Measurements from ENCODE around the gene CARS1.

Gene CARS1

DNA sequence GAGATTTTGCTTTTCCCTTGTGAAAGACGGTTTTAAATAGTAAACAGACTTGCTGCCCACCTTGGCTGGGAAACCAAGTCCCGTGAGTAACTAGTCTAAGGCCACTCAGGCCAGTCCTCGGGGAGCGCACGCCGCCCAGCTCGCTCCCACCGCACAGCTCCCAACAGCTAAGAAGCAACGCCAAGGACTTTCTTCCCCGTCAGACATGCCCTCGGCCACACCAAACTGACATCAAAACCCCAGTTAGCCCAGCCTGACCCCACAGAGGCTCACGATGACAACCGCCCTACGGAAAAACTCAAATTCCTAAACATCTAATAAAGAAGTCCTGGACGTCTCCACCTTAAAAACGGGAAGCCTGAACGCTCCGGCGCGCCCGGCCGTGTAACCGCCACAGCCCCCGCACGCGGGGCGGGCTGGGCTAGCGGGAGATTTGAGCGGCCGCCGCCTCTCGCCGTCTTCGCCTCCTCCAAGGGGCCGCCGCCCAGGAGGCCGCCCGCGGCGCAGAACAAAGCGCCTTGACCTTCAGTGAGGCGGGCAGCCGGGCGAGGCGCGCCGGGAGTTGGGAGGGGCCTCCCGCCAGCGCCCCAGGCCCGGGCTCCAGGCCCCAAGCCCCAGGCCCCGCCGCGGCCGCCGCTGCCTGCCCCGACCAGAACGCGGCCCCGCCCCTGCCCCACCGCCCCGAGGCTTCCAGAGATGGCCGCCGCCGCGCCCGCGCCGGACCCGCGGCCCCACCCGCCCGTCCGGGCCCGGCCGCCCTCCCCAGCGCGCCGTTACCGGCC lies 65.6 kb downstream of the CARS1 start:
- no peak for DNase-seq (ENCODE audit: low spot score)

DNA sequence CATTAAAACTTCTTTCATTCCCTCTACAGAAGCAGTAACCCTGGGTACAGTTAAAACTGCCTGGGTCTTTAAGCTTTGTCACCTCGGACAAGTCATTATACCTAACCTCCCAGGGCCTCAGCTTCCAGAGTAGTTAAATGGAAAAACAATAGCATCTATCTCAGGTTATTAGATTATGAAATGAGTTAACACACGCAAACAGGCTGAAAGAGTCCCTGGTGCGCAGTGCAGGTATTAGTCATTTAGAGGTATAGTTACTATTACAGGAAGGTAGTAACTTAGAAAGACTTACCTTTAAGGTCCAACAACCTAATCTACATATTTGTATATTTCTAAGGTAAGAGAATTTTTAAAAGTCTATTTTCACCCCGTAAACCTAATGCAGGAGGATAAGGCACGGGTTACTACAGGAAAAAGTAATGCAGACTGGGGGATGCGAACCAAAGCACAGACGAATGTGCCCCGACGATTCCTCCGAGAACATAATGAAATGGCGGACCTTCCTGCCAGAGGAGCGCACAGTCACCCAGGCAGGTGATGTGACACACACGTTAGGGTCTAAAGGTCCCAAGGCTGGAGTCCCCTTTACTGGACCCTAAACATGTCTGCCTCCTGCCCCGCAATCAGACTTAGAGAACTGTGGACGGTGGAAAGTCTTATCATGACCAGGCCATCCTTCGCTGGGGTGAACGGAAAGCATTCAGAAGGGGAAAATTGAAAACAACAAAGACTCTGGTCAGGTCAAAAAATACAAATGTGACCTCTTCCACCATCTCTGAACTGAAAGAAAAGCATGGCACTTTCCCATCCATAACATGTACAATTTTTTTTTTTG lies 66.4 kb downstream of the CARS1 start:
- DNase-seq (ENCODE audit: low spot score) = no peak

DNA sequence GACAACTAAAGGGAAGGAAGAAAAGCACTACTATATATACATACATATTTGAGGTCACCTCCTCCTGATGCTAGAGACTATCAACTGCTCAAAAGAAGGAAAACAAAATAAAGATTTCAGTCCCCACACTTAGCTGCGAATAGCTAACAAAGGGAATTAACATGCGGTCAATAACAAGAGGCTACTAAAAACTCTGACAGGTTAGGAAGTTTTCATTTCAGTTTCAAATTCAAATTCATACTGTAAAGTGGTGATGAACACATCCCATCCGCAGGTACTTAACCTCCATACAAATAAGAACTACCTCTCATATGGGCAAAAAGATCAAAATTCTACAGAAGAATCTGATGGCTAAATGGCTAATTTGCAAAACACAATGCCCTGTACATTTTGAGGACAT lies 67.7 kb downstream of the CARS1 start:
- DNase-seq (ENCODE audit: low spot score) = no peak

DNA sequence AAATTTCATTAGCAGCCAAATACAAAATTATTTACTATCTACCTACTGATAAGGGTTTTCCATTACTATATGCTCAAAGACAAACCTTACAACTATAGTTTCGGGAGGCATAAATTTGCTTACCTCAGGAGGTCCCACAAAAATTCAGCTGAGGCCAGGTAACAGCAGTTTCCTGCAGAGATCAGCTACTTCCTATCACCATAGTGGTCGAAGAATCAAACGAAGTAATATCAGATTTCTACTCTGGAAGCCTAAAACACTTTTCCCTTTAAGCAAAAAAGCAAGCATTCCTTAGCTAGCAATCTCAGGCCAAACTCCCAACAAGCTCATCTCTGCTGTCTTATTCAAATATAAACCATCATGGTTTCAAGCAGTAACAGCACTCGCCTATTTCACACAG lies 68.2 kb downstream of the CARS1 start:
- DNase-seq (ENCODE audit: low spot score) = no peak

DNA sequence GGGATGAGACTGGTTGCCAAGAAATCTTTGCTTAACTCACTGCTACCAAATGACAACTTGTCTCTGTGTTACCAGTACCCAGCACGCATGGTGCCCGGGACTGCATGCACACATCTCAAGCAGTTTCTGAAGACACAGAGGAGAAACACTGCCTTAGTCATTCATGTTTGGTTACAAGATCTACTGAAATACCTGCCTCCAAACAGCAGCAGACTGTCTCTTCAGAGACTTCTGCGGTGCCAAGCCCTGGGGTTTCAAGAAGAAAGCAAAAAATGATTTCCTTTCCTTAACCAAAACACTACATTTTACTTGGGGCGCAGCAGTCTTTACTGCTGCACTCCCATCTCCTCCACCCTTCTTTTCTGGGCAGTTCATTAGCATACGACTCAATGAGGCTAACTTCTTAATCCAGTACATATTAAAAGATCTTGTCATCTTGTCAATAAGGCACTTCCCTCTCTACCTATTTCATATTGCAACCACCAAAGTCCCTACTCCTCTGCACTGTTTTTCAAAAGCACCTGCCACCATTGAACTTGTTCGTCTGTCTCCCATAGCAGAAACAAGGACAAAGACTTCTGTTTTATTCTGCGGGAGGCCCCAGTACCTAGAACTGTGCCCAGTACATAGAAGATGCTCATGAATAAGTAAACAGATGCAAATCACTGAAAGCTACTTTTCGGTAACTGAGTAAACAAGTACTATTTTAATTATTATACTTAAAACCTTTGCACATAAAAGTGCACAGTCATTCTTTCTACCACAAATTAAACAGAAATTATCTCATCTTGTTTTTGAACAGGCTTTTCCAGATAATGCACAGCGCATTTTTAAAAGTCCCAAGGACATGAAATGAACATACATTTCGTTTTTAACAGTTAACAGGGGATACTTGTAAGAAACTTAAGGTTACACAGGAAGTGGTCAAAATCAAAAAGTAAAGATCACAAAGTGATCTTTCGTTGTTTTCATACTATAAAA lies 69.1 kb downstream of the CARS1 start:
- DNase-seq (ENCODE audit: low spot score) = no peak

DNA sequence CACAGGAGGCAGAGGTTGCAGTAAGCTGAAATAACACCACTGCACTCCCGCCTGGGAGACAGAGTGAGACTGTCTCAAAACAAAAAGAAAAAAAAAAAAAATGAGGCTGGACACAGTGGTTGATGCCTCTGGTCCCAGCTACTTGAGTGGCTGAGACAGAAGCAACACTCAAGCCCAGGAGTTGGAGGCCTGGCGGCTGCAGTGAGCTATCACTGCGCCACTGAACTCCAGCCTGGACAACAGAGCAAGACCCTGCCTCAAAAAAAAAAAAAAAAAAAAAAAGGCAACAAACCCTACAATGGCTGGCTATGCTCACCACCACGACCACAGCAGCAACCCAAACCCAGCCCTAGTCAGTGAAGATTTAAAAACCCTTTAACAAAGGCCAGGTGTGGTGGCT lies 73.3 kb downstream of the CARS1 start:
- DNase-seq (ENCODE audit: low spot score) = no peak

DNA sequence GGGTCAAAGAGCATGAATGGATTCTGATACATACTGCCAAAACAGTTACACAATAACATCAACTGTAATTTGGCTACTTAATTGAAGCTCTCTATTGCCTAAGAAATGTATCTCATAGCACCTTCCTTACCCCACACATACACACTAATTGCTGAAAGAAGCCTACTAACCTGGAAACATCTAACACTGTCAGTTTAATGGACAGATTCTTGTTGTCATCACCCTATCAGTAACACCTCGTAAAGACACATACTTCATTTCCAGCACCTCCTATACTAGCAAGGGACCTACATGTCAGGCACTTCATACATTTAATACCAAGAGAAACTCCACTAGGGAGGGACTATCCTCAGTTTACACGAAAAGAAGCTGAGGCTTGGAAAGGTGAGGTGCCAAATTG lies 75.0 kb downstream of the CARS1 start:
- DNase-seq (ENCODE audit: low spot score) = no peak

DNA sequence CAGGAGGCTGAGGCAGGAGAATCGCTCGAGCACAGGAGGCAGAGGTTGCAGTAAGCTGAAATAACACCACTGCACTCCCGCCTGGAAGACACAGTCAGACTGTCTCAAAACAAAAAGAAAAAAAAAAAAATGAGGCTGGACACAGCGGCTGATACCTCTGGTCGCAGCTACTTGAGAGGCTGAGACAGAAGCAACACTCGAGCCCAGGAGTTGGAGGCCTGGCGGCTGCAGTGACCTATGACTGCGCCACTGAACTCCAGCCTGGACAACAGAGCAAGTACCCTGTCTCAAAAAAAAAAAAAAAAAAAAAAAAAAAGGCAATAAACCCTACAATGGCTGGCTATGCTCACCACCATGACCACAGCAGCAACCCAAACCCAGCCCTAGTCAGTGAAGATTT lies 76.1 kb downstream of the CARS1 start:
- no peak for DNase-seq (ENCODE audit: low spot score)

DNA sequence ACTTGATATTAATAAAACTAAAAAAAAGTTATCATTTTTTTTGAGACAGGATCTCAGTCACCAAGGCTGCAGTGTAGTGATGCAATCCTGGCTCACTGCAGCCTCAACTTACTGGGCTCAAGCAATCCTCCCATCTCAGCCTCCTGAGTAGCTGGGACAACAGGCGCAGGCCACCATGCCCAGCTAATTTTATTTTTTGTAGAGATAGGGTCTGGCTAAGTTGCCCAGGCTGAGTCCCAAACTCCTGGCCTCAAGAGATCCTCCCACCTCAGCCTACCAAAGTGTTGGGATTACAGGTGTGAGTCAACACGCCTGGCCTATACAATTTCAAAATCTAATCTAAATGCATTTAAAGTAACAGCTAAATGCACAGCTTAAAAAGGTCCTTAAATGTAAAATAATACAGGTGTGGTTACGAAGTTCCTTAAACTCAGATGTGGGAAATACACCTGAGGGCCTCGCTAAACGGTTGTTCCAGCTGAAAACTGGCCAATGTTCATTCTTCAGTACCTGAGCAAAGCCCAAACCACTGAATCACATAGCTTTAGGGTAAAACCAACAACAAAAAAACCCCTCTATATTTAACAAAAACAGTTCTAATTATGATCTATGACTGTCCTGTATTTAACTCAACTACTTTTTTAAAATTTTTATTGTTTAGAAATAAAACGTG lies 76.9 kb downstream of the CARS1 start:
- no peak for DNase-seq (ENCODE audit: low spot score)

DNA sequence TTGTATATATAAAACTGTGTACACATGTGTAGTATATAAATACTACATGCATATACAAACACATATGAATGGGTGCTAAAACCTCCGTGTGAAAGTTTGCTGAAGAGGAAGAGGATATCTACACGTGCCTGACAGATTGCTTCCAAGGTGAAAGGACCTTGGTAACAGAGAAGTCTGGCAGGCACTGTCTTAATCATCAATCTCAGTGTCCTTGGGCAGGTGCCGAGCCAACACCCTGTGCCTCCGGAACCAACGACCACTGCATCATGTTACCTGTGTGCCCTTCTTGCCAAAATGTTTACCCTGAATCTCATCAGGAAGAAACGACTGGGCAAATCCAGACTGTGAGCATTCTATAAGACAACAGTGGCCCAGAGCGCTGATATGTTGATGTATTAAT lies 80.1 kb downstream of the CARS1 start:
- DNase-seq (ENCODE audit: low spot score) = no peak

DNA sequence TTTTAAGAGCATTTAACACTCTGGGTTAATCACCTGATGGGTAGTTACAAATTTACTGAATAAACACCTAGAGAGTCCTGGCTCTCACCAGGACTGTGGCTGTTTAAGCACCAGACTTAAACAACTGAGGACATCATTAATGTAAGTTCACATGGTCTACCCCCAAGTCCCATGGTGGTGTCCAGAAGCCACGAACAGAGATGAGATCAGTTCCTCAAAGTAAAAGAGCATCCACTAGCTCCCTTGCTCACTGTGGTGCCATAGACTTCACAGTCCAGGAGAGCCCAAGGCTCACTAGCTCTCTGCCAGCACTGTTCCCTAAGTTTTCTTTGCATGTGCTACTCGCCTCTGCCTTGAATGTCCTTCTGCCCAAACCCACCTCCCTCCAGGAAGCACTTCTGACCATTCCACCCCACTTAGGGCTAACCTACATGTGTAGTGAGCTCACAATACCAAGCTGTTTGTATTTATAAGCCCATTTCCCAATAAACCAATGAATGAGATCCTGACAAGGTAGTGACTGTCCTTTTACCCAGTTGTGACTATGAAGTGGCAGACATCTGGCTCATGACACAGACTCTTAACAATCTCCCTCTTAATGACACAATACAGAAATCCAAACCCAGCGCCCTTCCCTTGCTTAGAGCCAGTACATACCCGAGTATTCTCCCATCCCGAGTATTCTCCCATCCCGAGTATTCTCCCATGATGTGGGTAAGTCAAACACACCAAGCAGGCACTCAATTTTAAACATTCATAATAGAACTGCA lies 80.7 kb downstream of the CARS1 start:
- DNase-seq (ENCODE audit: low spot score) = no peak

DNA sequence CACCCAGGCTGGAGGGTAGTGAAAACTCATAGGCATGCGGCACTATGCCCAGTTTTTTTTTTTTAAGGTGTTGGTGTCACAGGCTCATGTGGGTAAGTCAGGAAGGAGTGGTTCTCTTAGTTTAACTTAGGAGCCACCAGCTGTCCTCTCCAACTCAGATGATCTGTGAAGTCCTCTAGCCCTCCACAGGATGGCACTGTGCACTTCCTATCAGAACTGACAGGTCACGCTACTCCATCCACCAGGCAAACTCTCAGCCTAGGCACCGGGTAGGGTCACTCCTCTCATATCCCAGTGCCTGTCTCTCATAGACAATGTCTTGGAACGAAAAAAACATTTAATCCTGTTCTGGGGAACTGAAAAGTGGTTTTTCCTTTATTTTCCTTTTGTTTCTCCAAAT lies 81.6 kb downstream of the CARS1 start:
- DNase-seq (ENCODE audit: low spot score) = no peak

DNA sequence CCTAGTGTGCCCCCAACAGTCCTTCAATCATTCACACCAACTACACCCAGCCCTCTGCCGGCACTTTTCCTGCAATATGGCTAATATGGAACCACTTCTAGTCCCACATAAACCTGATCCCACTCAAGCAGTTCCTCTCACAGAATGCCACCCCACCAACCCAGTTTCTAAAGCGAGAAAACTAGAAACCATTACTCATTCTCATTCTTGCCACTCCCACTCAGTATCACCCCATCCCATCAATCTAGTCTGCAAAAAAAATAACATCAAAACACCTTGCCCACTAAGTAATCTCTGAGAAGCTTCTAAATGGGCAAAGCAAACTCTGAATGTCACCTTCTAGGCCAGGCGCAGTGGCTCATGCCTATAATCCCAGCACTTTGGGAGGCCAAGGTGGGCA lies 83.0 kb downstream of the CARS1 start:
- DNase-seq (ENCODE audit: low spot score) = no peak

DNA sequence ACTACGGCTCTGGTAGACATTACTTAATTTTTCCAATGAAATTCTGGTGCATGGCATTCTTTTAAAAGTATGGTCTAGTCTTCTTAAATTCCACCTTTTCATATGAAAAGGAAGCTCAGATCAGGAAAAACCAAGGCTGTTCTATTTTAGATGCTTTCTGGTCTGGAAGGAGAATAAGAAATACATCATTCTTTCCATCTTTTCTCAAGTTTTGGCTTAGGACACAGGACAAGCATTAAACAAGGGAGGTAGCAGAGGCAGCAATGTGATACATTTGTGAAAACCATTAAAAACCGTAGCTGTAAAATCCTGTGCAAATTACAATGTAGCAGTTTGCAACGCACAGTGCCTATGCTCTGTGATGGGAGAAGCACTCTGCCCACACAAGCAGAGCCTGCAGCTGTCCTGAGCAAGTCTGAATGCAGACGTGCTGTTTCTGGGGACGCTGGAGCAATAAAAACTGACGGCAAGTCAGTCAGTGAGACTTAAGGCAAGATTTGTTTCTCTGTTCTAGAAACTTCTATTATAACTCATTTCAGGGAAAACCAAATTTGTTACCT lies 88.8 kb downstream of the CARS1 start:
- no peak for DNase-seq (ENCODE audit: low spot score)

DNA sequence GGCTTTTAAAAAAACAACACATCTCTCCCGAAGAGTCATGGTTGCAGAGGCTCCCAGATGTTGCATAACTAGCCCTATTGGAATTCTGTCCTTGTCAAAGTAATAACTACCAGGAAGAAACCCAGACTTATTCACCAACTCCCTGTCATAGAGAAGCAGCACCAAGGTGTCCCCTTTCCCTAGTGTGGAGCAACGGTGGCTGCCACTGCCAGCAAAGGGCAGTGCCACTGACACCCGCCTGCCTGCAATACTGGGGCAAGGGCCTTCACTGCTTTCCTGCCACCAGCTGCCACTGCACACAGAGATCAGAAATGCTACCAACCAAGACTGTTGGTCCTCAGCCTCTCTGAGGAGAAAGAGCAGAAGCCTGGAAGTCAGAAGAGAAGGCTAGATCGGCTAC lies 92.4 kb downstream of the CARS1 start:
- DNase-seq (ENCODE audit: low spot score) = no peak

DNA sequence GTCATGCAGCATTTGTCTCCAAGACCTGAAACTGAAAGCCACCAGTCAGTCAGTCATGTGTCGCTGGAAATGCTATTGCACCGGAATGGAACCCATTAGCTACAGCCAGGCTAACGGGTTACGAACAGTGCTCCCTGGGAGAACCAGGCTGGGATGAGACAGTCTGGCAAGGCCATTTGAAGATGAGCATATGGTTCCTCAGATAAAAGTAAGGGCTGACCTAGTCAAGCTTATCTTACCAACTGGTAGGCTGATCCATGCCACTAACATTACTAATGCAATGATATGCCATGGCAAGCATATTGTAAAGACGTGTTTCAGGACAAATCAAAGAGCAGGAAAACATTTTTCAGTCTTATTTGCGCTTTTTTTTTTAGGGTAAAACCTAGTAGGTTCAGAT lies 93.5 kb downstream of the CARS1 start:
- no peak for DNase-seq (ENCODE audit: low spot score)

DNA sequence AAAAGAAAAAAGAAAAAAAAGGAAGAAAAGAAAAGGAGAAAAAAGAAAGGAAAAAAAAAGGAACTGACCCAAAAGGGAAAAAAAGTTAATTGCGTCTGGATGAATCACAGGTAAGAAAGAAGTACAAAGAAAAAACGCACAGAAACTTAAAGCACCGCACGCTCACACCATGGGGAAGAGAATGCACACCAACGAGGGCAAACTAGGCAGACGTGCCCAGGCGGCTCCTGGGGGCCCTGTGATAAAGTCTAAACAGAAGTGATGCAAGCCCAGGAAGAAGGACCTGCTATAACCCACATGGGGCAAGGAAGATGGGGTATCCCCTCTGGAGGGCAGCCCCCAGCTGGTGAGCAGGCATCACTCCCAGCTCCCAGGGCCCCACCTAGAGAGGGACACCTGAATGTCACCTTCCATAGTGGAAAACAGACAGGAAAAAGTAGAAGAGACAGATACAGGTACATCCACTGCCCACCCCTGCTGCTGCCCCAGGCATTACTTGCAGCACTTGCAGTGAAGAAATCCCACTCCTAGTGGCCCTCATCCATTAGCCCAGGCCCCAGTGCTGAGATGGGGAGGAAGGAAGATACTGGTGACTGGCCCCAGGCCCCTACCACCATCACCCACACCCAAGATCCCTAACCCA lies 94.0 kb downstream of the CARS1 start:
- no peak for DNase-seq (ENCODE audit: low spot score)

DNA sequence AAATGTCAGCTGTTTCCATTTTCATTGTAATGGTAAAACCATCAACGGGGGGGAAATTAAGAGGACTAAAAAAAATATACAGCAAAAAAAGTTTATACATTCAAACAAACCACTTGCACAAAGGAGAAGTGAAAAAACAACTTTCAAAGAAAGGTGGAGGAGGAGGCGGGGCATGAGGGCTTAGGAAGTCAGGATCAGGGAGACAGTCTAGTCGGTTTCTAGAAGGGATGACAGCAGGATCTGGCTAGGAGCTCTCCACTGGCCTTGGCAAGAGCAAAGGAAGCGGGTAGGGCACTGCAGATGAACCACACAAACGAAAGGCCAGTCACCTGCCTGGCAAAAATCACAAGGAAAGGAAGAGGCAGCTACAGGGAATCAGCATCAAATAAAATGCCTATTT lies 96.1 kb downstream of the CARS1 start:
- DNase-seq (ENCODE audit: low spot score) = no peak

DNA sequence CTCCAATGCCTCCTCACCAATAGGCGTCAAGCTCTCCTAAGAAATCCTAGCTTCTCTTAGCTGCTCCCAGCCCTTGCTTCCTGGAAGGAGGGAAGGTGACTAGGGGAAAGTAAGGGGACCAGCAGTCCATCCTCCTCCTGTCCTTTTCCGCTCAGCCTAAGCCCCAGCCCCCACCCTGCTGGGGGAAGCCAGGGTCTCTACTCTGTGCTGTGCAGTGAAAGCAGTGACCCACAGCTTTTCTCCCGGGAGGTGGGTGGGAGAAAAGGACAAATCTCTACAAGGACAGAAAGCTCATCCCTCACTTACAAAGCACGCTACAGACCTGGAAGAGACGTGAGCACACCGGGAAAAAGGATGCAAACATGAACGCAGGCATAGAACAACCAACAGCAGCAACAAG lies 97.1 kb downstream of the CARS1 start:
- DNase-seq (ENCODE audit: low spot score) = no peak

DNA sequence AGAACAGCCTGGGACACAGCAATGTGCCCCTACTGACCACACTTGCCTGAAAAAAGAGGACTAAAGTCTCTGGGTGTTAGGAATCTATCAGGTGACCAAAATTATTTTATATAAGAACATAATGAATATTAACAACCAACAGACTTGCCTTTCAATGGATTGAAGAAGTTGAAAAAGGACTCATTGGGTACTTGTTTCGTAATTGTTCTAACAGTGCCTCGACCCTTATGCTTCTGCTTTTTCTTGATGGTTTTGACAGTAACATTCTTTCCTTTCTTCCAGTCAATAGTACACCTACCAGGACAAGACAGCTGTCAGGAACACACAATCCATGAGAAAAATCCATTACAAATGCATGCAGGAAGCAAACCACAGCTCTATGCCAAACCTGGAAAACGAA lies 99.0 kb downstream of the CARS1 start:
- DNase-seq (ENCODE audit: low spot score) = no peak

Measured in ecto neural progenitor cell (in vitro differentiated cells).